Heart right ventricle (tissue), 16 donors: ENCODE measurements around the gene CALY. TPM values are rescaled to one million over a fixed set of nuclear protein-coding genes. Genes with fewer than 3 reads are reported as not detected.

Experiments
- ATAC-seq, 8 donors: fragments of 200-7000 bp; cut with Tn5 transposase; one replicate each; pipeline ENCODE4 v1.9.1; 2020; ENCODE audit warnings: mild to moderate bottlenecking in 8 of 8, moderate library complexity in 8 of 8, moderate number of reproducible peaks in 1 of 8
- DNase-seq, 2 donors: peaks; one replicate each; pipeline ENCODE4 v3.0.0-alpha.2; 2020
- H3K27ac ChIP-seq, 10 donors: fragments of 200-600 bp; sonication (generic) in 2 of 10; one replicate each; pipeline versions ENCODE4 v1.5.0 to v1.8.0; 2020 to 2022; ENCODE audit warnings: mild to moderate bottlenecking in 3 of 10
- H3K27me3 ChIP-seq, 7 donors: fragments of 200-600 bp; one replicate each; pipeline ENCODE4 v1.8.0; 2021 to 2022; ENCODE audit warnings: mild to moderate bottlenecking in 2 of 7
- H3K36me3 ChIP-seq, 9 donors: fragments of 200-600 bp; sonication (generic) in 1 of 9; one replicate each; pipeline versions ENCODE4 v1.5.0 to v1.8.0; 2020 to 2022; ENCODE audit warnings: mild to moderate bottlenecking in 2 of 9
- H3K4me1 ChIP-seq, 9 donors: fragments of 200-600 bp; sonication (generic) in 1 of 9; one replicate each; pipeline versions ENCODE4 v1.5.0 to v1.8.0; 2020 to 2022; ENCODE audit warnings: mild to moderate bottlenecking in 4 of 9
- H3K4me3 ChIP-seq, 10 donors: fragments of 200-600 bp; sonication (generic) in 2 of 10; one replicate each; pipeline versions ENCODE4 v1.5.0 to v1.8.0; 2020 to 2022; ENCODE audit warnings: mild to moderate bottlenecking in 7 of 10, moderate library complexity in 2 of 10
- H3K9me3 ChIP-seq, 11 donors: fragments of 200-600 bp in 10 of 11; sonication (generic) in 2 of 11; one replicate each; pipeline versions ENCODE4 v1.5.0 to v1.8.0; 2013 to 2022; ENCODE audit warnings: mild to moderate bottlenecking in 2 of 11, control low read depth in 1 of 11, moderate library complexity in 1 of 11
- CTCF ChIP-seq, 9 donors: fragments of 200-600 bp; sonication (generic) in 2 of 9; IDR thresholded peaks; one replicate each; pipeline versions ENCODE4 v1.5.0 to v1.8.0; 2021 to 2022; ENCODE audit warnings: antibody characterized with exemption in 9 of 9, mild to moderate bottlenecking in 5 of 9, moderate library complexity in 1 of 9
- WGBS, 2 donors: extraction: QIAGEN DNeasy Blood & Tissue Kit; methylation state at CpG; one replicate each; pipeline ENCODE4 v1.1.7; 2013; ENCODE audit warnings: inconsistent platforms in 1 of 2; 5-methylcytosine and 5-hydroxymethylcytosine counted together
- intact Hi-C, 10 donors: fragments of 100-400 bp; cut with DNase I; formaldehyde crosslinking; loops; one replicate each; pipeline versions ENCODE4 v1.11.1 to v1.14.2; 2022
- polyA plus RNA-seq, 2 donors: library from polyadenylated mRNA; stranded (reverse); fragments of 200-250 nt; gene quantifications; one replicate each; pipeline ENCODE4 v1.2.3, GENCODE V29; 2013
- total RNA-seq, 10 donors: library from RNA; stranded (reverse); fragmentation: NEBNext Ultra II Directional in 3 of 10; extraction: Animal tissue kit (Norgen Biotek cat#: 25700) in 3 of 10; gene quantifications; one replicate each; pipeline versions ENCODE4 v1.2.1 to v1.2.4, GENCODE V29; 2021 to 2023
- donor health status: Arrhythmogenic right ventricular cardiomyopathy.
- donor health status: ischemic (EF 13 %, LVEDD 7.1; RV severe dilation, severe dysfunction).
- donor health status: healthy with polysubstance abuse.
- donor health status: DM: no; HTN: yes; CAD: no.
- donor health status: DM: no; HTN: no; CAD: no.
- donor health status: ischemic (EF 25% LVEDD 6.9; RV normal size, moderate dysfunction).
- donor health status: ischemic (EF 25% LVEDD 5.7; RV mildly dilated, moderate dysfunction).
- donor health status: healthy.
- donor health status: DM: yes; HTN: yes; CAD: no.
- donor health status: Ischemic cardiomyopathy.
- donor health status: ischemic (EF 35%, LVEDD 5.7; RV mildly dilated, moderate dysfunction).
- donor health status: nonischemic (EF 11% LVEDD 7.7; RV severe dilation, severe dysfunction).
- donor health status: DM: yes; HTN: yes; CAD: no.
- donor health status: PGD.
- donor health status: ischemic (EF 29% LVEDD 5.4; RV normal size, mild dysfunction).
- donor health status: nonischemic (EF 23%, LVEDD 6.1; RV moderate dilation, normal function).

The CALY gene
- total and polyA plus RNA-seq, 12 donors, result 0.09 to 0.77 TPM; not detected in 10

DNA sequence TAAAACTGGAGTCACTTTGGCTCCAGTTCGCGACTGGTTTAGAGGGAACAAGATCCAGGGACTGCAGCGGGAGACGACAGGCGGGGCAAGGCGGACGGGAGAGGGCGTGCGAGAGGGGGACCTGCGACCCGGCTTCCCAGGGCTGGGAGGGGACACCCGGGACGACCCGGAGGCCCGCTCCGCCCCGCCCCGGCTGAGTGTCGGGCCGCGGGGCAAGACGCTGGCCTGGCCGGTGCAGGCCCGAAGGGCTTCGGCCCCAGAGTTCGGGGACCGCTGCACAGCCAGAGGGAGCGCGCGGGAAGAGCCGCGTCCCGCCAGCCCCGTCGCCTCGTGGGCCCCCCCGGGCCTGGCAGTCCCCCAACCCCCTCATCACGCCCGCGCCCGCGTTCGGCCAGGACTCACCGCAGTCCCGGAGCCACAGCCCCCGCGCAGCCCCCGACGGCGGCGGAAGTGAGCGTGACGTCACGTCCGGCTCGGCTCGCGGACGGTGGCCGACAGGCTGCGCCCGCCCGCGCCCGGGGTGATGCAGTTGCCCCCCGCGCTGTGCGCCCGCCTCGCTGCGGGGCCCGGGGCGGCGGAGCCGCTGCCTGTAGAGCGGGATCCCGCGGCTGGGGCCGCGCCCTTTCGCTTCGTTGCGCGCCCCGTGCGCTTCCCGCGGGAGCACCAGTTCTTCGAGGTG, 28.1 kb downstream of the CALY start, which contains the start of the genes TUBGCP2 and ZNF511:
Gene TUBGCP2, minus strand, starts transcription at position 452 of the 679 bp plus-strand sequence. CDS start 5,931 bp downstream, outside the sequence.
Gene ZNF511, plus strand, starts transcription at position 494 of the 679 bp plus-strand sequence. Its CDS starts 30 bp downstream, at position 524.
- Histone ChIP-seq H3K27ac (peak within 1 kb of the TSS; percentile 87 to 99 (median 98)), H3K4me3 (peak within 1 kb of the TSS; percentile 79 to 100 (median 96)), H3K36me3 (peaks cover 0 to 51% (median 7%) of the 10 kb centered on the region in 9 donors), H3K27me3 (no peaks in the 10 kb centered on the region), H3K4me1 (peaks cover 0 to 43% (median 32%) of the 10 kb centered on the region in 9 donors), H3K9me3 (no peaks in the 10 kb centered on the region)
- intact Hi-C loops, result loop anchor here in 1 of 10 donors (2.0 kb wide), 1 partner anchor 68 kb away; no protein-coding TSS in a partner anchor
- TF ChIP-seq CTCF (IDR thresholded peaks at IDR 0.05), result peak in 4 of 9 donors; percentile 6 to 45 (median 34)
- ATAC-seq (peak; percentile 78 to 95 (median 91)), DNase-seq (peak; percentile 88 to 90)
- WGBS, 2 donors, result 0% methylated on average over 57 to 89 of the region's 89 CpGs

- peak; percentile 61 for DNase-seq
- H3K4me1 ChIP-seq, result peaks cover 0 to 48% (median 32%) of the 10 kb centered on the region in 9 donors
- peaks cover 0 to 49% (median 7%) of the 10 kb centered on the region in 9 donors for H3K36me3 ChIP-seq
- H3K27me3 ChIP-seq, result no peaks in the 10 kb centered on the region
- peak overlapping the region; percentile 87 to 99 (median 98) for H3K27ac ChIP-seq
- no peaks in the 10 kb centered on the region for H3K9me3 ChIP-seq
- intact Hi-C loops, result loop anchor here in 1 of 10 donors (2.0 kb wide), 1 partner anchor 69 kb away; no protein-coding TSS in a partner anchor
- TF ChIP-seq CTCF (IDR thresholded peaks at IDR 0.05), result peak; percentile 18 to 76 (median 60)
- peak in 2 of 8 donors; percentile 20 to 35 for ATAC-seq
- WGBS, 2 donors, result 5 to 6% methylated on average over 25 of the region's 25 CpGs
- H3K4me3 ChIP-seq, result peak overlapping the region; percentile 79 to 100 (median 96)
These were observed 28.8 kb downstream of the CALY start for GRCh38 chr10:133307776-133308420.

GRCh38 chr10:133306941-133307379, 29.7 kb downstream of the CALY start:
- DNase-seq (no peak), ATAC-seq (no peak)
- H3K27ac ChIP-seq, result peak overlapping the region in 1 of 10 donors; percentile 99
- 89 to 92% methylated on average over 17 of the region's 17 CpGs for WGBS, 2 donors
- no peaks in the 10 kb centered on the region for H3K9me3 ChIP-seq
- H3K4me1 ChIP-seq, result peaks cover 0 to 48% (median 32%) of the 10 kb centered on the region in 9 donors
- H3K4me3 ChIP-seq, result peak overlapping the region in 4 of 10 donors; percentile 85 to 100 (median 98)
- no peak for TF ChIP-seq CTCF (IDR thresholded peaks at IDR 0.05)
- H3K36me3 ChIP-seq, result peaks cover 0 to 49% (median 4%) of the 10 kb centered on the region in 9 donors
- intact Hi-C loops, result no loop called here
- H3K27me3 ChIP-seq, result no peaks in the 10 kb centered on the region

DNA sequence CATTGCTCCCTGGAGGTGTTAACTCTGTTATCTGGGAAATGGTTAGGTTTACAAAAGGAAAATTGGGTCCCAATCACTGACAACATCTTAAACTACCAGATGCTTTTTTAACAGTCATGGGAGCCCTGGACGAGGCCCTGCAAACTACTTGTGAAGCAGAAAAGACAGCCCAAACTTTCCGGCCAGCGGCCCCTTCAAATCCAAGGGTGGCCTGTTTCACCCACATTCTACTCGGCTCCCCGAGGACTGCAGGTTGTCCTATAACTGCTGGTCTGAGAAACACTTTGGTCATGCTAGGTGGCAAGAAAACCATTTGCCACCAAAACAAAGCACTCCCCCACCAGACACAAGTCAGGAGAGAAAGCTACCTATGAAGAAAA, 30.6 kb downstream of the CALY start:
- TF ChIP-seq CTCF (IDR thresholded peaks at IDR 0.05), result no peak
- Histone ChIP-seq H3K27me3 (no peaks in the 10 kb centered on the region), H3K9me3 (no peaks in the 10 kb centered on the region), H3K4me3 (no peak overlapping the region), H3K4me1 (peaks cover 0 to 48% (median 32%) of the 10 kb centered on the region in 9 donors), H3K36me3 (peaks cover 0 to 49% (median 7%) of the 10 kb centered on the region in 9 donors), H3K27ac (peak overlapping the region in 2 of 10 donors; percentile 7 to 99)
- intact Hi-C loops, result no loop called here
- 94 to 95% methylated on average over 5 of the region's 5 CpGs for WGBS, 2 donors
- no peak for DNase-seq
- ATAC-seq, result no peak
